GM21423 (cell line): Measurements from ENCODE around the gene SGMS1.

ENCODE experiments used
- ATAC-seq: cut with Tn5 transposase; IDR thresholded peaks from one replicate; pipeline ENCODE4 v1.9.1; 2021; ENCODE audit warnings: mild to moderate bottlenecking, moderate library complexity; ENCODE audit not compliant: unreplicated experiment

The SGMS1 gene

DNA sequence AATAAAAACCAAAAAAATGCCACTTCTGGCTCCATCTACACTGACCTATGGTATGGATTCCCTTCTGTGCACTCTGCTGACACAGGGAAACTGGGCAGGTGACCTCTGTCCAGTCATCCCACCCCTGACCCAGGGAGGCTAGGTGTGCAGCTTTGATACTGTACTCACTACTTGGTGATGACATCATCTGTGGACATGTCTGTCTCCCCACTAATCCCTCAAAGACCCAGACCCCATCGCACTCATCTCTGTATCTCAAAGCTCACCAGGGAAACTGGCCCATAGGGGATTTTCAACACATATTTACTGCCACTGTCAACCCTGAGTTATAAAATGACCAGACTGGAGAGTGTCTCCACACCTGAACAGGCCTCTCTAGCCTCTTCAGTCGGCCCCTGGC is 10.6 kb downstream of the SGMS1 start:
- peak; percentile 64 for ATAC-seq

- ATAC-seq = no peak
These were observed 13.4 kb downstream of the SGMS1 start for GRCh38 chr10:50610368-50610767.

DNA sequence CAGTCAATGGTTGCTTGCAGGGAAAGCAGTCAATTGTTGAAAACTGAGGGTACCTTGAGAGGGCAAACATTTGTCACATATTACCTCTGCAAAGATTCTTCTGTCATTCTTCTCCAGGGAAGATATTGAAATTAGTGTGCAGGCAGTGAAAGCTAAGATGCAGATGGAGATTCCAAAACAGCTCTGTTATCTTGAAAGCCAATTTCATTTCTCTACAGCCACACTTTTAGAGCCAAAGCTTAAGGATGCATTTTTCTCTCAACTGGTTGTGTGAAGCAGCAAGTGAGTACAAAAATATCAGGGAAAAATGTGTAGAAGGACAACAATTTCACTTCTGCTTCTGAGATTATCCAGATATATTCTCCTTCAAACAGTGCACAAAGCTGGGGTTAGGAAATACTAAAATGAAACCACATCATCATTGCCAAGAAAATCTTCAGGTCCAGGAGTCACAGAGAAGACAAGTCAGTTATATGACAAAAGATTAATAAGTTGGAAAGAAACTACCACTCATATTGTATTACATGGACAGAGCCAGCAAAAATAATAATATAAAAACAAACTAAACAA is 16.3 kb downstream of the SGMS1 start:
- ATAC-seq = no peak

DNA sequence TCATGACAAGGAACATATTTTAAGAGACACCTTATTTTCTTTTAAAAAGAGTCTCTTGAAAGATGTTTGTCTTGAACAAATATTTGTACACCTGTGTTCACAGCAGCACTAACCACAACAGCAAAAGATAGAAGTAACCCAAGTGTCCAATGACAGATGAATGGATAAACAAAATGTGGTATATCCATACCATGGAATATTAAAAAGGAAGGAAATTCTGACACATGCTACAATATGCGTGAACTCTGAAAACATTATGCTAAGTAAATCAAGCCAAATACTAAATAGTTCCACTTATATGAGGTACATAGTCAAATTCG is 17.8 kb downstream of the SGMS1 start:
- ATAC-seq = no peak

DNA sequence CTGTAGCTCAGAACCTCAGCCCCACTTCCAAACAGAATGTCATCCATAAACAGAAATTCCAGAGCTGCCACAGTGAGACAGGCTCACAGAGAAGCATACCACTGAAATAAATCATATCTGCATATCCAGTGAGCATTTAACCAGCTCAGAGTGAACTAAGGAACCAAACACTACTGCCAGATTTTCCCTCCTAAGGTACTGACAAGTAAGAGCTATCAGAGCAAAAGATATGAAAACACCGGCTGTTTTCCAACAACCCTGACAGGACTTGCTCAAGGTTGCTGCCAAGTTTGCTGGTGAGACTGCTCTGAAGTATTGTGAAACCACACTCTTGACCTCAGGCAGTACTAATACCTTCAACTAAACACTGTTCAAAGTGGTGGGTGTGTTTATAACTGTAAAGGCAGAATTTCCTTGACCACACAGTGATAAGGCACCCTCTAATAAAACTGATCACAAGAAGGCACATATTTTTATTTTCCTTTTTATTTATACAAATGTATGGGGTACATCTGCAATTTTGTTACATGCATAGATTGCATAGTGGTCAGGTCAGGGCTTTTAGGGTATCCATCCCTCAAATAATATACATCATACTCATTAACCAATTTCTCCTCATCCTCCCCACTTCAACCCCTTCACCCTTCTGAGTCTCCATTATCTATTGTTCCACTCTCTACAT is 18.3 kb downstream of the SGMS1 start:
- peak; percentile 66 for ATAC-seq

DNA sequence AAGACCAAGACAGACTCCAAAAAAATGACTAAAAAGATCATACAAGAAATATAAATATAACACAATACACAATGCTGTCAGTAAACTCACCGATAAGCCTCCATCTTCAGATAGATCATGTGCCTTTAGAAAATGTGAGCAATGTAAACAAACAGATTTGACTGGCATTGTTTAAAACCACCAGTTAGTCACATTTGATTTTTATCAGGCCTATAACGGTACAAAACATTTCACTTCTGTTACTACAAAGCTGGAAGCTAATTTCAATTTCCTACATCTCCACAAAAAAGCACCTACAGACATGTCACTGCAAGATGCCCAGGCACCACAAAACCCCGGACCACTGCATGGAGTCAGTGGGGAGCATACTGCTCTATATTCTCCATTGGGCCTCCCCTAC is 18.9 kb downstream of the SGMS1 start:
- ATAC-seq = no peak

DNA sequence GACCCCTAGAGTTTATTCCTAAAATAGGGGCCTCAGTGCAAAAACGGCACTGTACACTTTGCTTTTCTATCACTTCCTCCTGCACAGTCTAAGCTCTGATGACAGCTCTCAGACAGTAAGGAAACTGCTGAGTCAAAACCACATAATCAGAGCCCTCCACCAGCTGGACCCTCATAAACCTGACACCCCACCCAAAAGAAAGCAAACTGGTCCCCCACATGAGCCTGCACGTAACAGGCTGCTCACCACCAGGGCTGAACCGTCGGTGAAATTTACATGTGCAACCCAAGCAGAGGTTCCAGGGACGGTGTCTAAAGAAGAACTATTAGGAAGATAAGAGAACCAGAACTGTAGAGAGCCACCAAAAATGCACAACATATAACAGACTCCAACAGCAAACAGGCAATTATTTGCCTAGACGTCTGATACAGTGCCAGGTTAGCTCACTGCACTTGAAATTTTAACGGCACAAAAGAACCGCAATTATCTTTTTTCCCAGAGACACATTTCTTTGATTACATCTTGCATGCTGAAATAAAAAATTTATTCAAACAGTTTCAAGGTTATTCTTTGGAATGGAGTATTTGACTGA is 19.6 kb downstream of the SGMS1 start:
- peak; percentile 63 for ATAC-seq

- no peak for ATAC-seq
These were observed 20.5 kb downstream of the SGMS1 start for GRCh38 chr10:50603151-50603850.

- no peak for ATAC-seq
These were observed 21.8 kb downstream of the SGMS1 start for GRCh38 chr10:50601974-50602373.

DNA sequence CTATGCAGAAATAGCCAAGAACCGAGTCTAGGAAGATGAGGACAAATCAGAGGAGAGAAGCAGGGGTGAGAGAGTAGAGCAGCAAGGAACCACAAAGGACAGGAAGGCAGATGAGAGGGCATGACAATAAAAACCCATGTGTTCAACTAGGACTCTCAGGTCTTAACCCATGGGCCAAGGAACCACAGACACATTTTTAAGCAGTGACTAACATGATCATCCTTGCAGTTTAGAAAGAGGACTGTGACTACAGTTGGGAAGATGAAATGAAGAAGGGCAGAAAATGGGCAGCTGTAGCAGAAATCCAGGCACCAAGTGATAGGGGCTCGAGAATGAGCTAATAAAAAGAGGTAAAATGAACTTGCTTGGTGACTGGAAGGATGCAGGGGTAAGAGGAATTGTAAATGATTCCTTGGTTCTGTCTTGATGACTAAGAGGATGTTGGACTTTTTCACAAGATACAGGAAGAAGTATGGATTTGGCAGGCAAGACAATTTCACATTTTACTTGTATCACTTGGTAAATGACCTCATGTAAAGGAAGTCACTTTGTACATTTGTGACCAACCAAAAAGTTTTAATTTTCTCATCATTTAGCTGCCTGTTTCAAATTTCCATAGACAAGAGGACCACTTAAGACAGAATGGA is 22.8 kb downstream of the SGMS1 start:
- no peak for ATAC-seq

GRCh38 chr10:50600286-50600685 is 23.5 kb downstream of the SGMS1 start:
- ATAC-seq = no peak

DNA sequence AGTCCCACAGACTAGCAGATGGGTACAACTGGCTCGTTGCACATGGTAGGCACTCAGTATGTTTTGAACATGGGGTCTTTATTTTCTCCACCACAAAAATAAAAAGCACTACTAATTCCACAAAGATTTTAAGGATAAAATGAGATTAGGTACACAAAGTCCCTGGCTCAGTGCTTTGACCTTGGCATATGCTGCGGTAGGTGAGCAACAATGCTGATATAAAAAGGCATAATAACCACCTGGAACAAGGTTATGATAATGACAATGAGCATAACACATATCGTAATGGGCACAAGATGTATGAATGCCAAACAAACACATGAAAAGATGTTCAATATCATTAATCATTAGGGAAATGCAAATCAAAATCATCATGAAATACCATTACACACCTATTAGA is 26.9 kb downstream of the SGMS1 start:
- ATAC-seq = no peak

- no peak for ATAC-seq
These were observed 27.3 kb downstream of the SGMS1 start for GRCh38 chr10:50596456-50596855.

- no peak for ATAC-seq
These were observed 28.0 kb downstream of the SGMS1 start for GRCh38 chr10:50595785-50596184.

DNA sequence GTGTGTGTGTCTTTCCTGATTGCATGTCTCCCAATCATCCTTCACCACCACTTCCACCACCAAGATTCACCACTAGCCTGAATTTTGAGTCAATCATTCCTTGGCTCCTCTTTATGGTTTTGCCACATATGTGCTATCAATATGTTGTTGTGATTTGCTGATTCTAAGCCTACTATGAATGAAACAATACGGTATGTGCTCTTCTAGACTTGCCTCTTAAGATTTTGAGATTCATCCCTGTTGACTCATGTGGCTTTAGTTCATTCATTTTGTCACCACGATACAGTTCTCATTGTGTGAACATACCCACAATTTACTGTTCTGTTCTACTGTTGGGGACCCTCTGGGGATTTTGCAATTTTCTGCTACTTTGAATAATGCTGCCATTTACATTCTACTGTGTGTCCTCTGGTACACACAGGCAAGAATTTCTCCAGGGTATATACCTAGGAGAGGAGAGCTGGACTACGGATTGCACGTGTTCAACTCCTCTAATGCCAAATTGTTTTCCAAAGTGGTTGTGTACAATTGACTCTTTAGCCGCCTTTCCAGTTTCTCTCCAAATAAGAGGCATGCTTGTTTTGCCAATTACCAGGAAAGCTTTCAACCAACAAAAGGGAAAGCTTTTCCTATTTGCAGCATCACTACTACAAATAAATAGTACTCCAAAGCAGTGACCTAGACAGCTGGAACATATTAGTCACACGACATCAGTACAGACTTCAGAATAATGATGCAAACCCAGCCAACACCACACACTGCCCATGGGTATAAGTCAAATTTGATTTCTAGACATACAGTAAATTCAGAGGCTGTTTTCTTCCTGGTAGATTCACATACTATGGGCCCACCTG is 30.0 kb downstream of the SGMS1 start:
- ATAC-seq = no peak

DNA sequence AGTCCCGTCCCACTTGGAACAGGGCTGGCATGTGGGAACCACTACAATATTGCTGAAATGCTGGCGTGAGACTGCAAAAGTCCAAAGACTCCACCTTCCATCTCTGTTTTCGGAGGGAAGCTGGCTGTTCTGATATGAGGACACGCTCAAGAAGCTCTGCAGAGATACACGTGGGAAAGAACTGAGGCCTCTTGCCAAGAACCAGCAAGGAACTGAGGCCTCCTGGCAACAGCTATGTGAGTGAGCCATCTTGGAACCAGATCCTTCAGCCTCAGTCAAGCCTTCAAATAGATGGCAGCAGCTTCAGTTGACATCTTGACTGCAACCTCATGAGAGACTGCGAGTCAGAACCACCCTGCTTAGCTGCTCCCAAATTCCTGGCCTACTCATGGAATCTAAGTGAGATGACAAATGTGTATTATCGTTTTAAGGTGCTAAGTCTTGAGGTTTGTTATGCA is 30.8 kb downstream of the SGMS1 start:
- no peak for ATAC-seq

- no peak for ATAC-seq
These were observed 32.8 kb downstream of the SGMS1 start for GRCh38 chr10:50590935-50591334.

DNA sequence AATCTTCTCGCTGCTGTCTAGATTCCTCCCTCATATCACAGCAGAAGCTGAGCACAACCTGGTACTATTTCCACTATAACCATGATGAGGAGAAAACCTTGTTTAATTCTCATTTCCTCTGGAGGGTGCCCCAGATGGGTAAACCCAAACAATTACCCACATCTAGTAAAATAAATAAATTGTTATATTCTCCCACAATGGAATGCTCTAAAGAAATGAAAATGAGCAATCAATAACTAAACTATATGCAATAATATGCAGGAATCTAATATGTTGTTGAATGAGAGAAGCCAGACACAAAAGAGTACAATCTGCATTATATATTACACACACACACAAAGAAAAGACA is 37.0 kb downstream of the SGMS1 start:
- no peak for ATAC-seq

- ATAC-seq = no peak
These were observed 37.6 kb downstream of the SGMS1 start for GRCh38 chr10:50585921-50586739.
